ENCODE measurements around the gene PRMT7. TPM values are rescaled to one million over a fixed set of nuclear protein-coding genes. Genes with fewer than 3 reads are reported as not detected.

The PRMT7 gene
- total RNA-seq, 1 donor from 2014 or later, result 28.9 TPM

GRCh38 chr16:68396481-68396880 lies 85.7 kb downstream of the PRMT7 start:
- ATAC-seq (no peak), DNase-seq (ENCODE audit: missing footprints) (peak; percentile 30)
- intact Hi-C loops (cut with DNase I), result loop anchor here (5.0 kb wide), 1 partner anchor 116 kb away; no protein-coding TSS in a partner anchor

- intact Hi-C loops (cut with DNase I), result loop anchor here (5.0 kb wide), 1 partner anchor 115 kb away; no protein-coding TSS in a partner anchor
Observed at GRCh38 chr16:68397710-68398201, 86.9 kb downstream of the PRMT7 start.

GRCh38 chr16:68399456-68399855 lies 88.6 kb downstream of the PRMT7 start:
- DNase-seq (ENCODE audit: missing footprints) (no peak), ATAC-seq (no peak)
- intact Hi-C loops (cut with DNase I), result loop anchor here (5.0 kb wide), 1 partner anchor 113 kb away; no protein-coding TSS in a partner anchor

More at GRCh38 chr16:68397710-68398201, 86.9 kb downstream of the PRMT7 start:
- no peak for DNase-seq (ENCODE audit: missing footprints)
- no peak for ATAC-seq

GRCh38 chr16:68400083-68400923 lies 89.5 kb downstream of the PRMT7 start:
- no peak for DNase-seq (ENCODE audit: missing footprints)
- no peak for ATAC-seq
- intact Hi-C loops (cut with DNase I), result no loop called here

- no peak for DNase-seq (ENCODE audit: missing footprints)
- intact Hi-C loops (cut with DNase I), result no loop called here
Observed at GRCh38 chr16:68400924-68401460, 90.2 kb downstream of the PRMT7 start.

GRCh38 chr16:68401871-68402747 lies 91.3 kb downstream of the PRMT7 start:
- DNase-seq (ENCODE audit: missing footprints) (no peak), ATAC-seq (no peak)
- intact Hi-C loops (cut with DNase I), result no loop called here

More at GRCh38 chr16:68400924-68401460, 90.2 kb downstream of the PRMT7 start:
- no peak for ATAC-seq

GRCh38 chr16:68402748-68403040 lies 91.9 kb downstream of the PRMT7 start:
- intact Hi-C loops (cut with DNase I), result no loop called here
- DNase-seq (ENCODE audit: missing footprints) (no peak), ATAC-seq (no peak)

- intact Hi-C loops (cut with DNase I), result no loop called here
- ATAC-seq (no peak), DNase-seq (ENCODE audit: missing footprints) (no peak)
Observed at GRCh38 chr16:68403177-68403576, 92.4 kb downstream of the PRMT7 start.

GRCh38 chr16:68403704-68404103 lies 92.9 kb downstream of the PRMT7 start:
- ATAC-seq, result no peak
- no peak for DNase-seq (ENCODE audit: missing footprints)
- intact Hi-C loops (cut with DNase I), result no loop called here

- ATAC-seq (no peak), DNase-seq (ENCODE audit: missing footprints) (no peak)
- intact Hi-C loops (cut with DNase I), result no loop called here
Observed at GRCh38 chr16:68404736-68405345, 94.0 kb downstream of the PRMT7 start.

- intact Hi-C loops (cut with DNase I), result no loop called here
- ATAC-seq, result no peak
- no peak for DNase-seq (ENCODE audit: missing footprints)
Observed at GRCh38 chr16:68406458-68407152, 95.8 kb downstream of the PRMT7 start.

Other genes starting within 250 kb of the PRMT7 start
- 23.7 TPM for gene NFATC3, start 225.6 kb upstream of the PRMT7 start, total RNA-seq
- gene ESRP2, start 74.9 kb upstream of the PRMT7 start, total RNA-seq, result 0.41 TPM
- 43.8 TPM for gene PLA2G15, start 65.6 kb upstream of the PRMT7 start, total RNA-seq
- gene SLC7A6, start 46.5 kb upstream of the PRMT7 start, total RNA-seq, result 33.7 TPM
- gene SLC7A6OS, start 73 bp upstream of the PRMT7 start, total RNA-seq, result 12.4 TPM
- gene SMPD3, start 137.5 kb downstream of the PRMT7 start, total RNA-seq, result 0.38 TPM
- 9.5 TPM for gene ZFP90, start 228.3 kb downstream of the PRMT7 start, total RNA-seq

Data from Right ventricle myocardium inferior (tissue), 1 donor.